Upper lobe of left lung (tissue), 4 donors: ENCODE measurements around the gene DAPK2.

ENCODE experiments used
- CTCF ChIP-seq, 6 experiments: fragments of 450-650 bp in 4 of 6; fragments of 200-600 bp in 2 of 6; sonication (generic) in 2 of 6; IDR thresholded peaks; one replicate each; pipeline ENCODE4 v1.5.1; 2016 to 2019; ENCODE audit warnings: antibody characterized with exemption in 6 of 6
- EP300 ChIP-seq, 4 donors: sonication (generic); formaldehyde crosslinking; IDR thresholded peaks; one replicate each; pipeline ENCODE4 v1.5.1; 2017; ENCODE audit warnings: antibody characterized with exemption in 4 of 4, control low read depth in 2 of 4
- POLR2A ChIP-seq, 4 donors: fragments of 450-650 bp; IDR thresholded peaks; one replicate each; pipeline ENCODE4 v1.5.1; 2016 to 2017; ENCODE audit warnings: antibody characterized with exemption in 4 of 4, mild to moderate bottlenecking in 2 of 4
- POLR2AphosphoS5 ChIP-seq, 2 donors: sonication (generic); formaldehyde crosslinking; IDR thresholded peaks; one replicate each; pipeline ENCODE4 v1.5.1; 2017; ENCODE audit warnings: antibody characterized with exemption in 2 of 2

- TF ChIP-seq EP300 (IDR thresholded peaks at IDR 0.05) (no peak), CTCF (IDR thresholded peaks at IDR 0.05) (no peak), POLR2AphosphoS5 (IDR thresholded peaks at IDR 0.05) (no peak), POLR2A (IDR thresholded peaks at IDR 0.05) (no peak)
These were observed 19.7 kb downstream of the DAPK2 start for GRCh38 chr15:64026591-64026990.
